Left colon (tissue), 2 donors: Measurements from ENCODE around the gene ZXDB. TPM values are rescaled to one million over a fixed set of nuclear protein-coding genes. Genes with fewer than 3 reads are reported as not detected.
"Not testable (repeated sequence)": the region's sequence is repeated elsewhere in the genome, so short reads cannot be mapped to it uniquely, and the experiment has no call there.

Experiments used
- ATAC-seq: fragments of 200-7000 bp; cut with Tn5 transposase; one replicate; pipeline ENCODE4 v1.9.1; 2020; ENCODE audit warnings: mild to moderate bottlenecking, moderate library complexity
- DNase-seq, 2 donors: peaks; one replicate each; pipeline ENCODE4 v3.0.0-alpha.2; 2020
- intact Hi-C, 2 donors: fragments of 100-400 bp; cut with DNase I in 1 of 2; cut with micrococcal nuclease in 1 of 2; formaldehyde crosslinking; loops; one replicate each; pipeline versions ENCODE4 v1.11.2 to v1.14.0; 2022; cut with DNase I, micrococcal nuclease
- long read RNA-seq: library from polyadenylated mRNA; unstranded; transcript quantifications from one replicate; pipeline ENCODE4 v2.0.0, GENCODE V29; 2021
- total RNA-seq, 2 donors: library from RNA; stranded (reverse); fragmentation: NEBNext Ultra II Directional; extraction: Animal tissue kit (Norgen Biotek cat#: 25700); gene quantifications; one replicate each; pipeline ENCODE4 v1.2.1, GENCODE V29; 2021
- donor health status: DM: no; HTN: no; CAD: no.
- donor health status: DM: yes; HTN: yes; CAD: no.

ZXDB gene
- total RNA-seq = 1 to 10 TPM; 5.2 to 7.5 TPM
- long read RNA-seq, full-length matches to known transcripts = 1 of 2 reads
- long read RNA-seq, partial matches to known transcripts = 0 of 2 reads
- long read RNA-seq, other reads (novel, unspliced or antisense) = 1 of 2 reads

DNA sequence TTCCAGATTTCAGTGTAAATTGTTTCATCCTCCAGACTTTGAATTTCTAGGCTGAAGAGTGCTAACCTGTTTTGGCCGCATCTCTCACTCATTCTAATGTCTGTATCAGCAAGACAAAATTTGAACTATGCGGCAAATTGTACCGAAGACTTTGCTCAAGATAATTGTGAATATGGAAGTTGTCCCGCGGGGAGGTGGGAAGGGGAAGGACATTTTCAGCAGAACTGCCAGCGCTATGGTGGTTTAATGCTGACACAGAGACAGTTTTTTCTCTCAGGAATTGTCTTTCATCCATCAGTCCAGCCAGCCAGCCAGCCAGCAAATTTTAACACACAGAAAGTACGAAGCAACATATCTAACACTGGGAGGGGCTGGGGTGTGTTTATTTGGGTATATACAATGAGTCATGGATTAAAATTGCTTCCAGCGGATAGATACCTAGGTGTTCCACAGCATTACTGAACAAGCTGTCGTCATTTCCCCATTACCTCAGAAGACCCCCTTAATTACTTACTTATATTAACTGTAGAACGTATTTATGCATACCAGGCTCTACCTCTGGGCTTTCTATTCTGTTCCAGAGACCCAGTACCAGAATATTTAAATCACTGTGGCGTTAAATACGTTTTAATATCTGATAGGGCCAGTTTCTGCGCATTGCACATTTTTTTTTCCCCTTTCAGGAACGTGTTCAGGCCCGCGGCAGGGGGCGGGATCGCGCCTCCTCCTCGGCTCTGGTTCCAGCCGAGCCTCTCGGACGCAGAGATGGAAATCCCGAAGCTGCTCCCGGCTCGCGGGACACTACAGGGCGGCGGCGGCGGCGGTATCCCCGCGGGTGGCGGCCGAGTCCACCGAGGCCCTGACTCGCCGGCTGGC, at the start of gene ZXDB:
TSS of gene ZXDB (plus strand) at position 728 of the 876 bp plus-strand sequence. CDS start at position 766, 38 bp downstream.
- peak; percentile 51 for ATAC-seq
- DNase-seq = not testable (repeated sequence)

DNA sequence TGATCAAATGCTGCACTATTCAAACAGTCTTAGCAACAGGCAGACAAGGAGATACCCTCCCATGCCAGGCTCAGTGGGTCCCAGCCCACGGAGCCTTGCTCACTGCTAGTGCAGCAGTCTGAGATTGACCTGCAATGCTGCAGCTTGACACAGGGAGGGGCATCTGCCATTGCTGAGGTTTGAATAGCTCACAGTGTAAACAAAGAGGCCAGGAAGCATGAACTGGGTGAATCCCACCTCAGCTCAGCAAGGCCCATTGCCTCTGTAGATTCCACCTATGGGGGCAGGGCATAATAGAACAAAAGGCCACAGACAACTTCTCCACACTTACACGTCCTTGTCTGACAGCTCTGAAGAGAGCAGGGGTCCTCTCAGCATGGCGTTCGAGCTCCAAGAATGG, 26.6 kb upstream of the ZXDB start:
- intact Hi-C loops = no loop called here
- no peak for DNase-seq
- ATAC-seq = no peak

More for the DNA sequence above, at the start of gene ZXDB:
- intact Hi-C loops = loop anchor here in 1 of 2 donors (10.0 kb wide), 1 partner anchor 323 kb away; the partner anchor contains the start of gene ZXDA

DNA sequence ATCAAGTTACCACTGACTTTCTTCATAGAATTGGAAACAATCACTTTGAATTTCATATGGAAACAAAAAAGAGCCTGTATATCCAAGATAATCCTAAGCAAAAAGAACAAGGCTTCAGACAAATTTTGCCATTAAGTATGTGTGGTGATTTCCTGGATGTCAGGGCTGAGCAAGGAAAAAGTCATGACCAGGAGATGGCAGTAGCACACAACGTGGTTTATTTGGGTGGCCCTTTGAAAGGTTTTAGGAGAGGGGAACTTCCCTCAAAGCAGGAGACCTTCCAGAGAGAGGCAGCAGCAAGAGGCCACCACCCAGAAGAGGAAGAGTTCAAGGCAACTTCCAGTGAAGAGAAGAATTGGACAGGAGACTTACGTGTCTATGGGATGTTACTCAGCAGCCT, 18.1 kb upstream of the ZXDB start:
- intact Hi-C loops = no loop called here
- ATAC-seq (no peak), DNase-seq (no peak)

DNA sequence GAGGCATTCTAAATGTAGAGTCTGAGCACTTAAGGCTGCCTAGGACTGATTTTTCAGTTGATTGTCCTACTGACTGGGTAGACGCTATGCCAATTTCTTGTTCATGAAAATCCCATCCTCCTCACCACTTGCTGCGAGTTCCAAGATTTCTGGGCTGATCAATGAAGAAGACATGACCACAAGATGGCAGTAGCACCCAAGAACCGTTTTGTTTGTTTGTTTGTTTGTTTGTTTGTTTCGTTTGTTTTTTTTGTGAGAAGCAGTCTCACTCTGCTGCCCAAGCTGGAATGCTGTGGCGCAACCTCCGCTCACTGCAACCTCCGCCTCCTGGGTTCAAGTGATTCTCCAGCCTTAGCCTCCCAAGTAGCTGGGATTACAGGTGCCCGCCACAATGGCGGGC, 8.9 kb upstream of the ZXDB start:
- ATAC-seq, DNase-seq, intact Hi-C loops: not testable (repeated sequence)

DNA sequence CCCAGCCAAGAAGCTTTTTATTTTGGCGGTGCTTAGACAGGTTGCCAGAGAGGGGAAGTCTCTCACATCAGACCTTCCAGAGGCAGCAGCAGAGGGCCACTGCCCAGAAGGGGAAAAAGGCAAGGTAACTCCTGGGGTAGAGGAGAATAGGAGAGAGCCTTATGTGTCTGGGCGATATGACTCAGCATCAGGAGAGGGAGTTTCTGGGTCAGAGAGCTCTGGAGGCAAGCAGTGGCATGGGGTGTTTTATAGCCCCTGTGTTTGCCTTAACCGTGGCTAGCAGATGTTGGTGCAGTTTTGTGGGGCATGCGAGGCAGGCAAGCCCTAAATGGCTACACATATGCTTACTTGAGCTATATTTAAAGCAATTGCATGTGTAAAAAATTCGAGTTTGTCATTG, 8.3 kb upstream of the ZXDB start:
- intact Hi-C loops = no loop called here
- ATAC-seq (peak; percentile 91), DNase-seq (peak in 1 of 2 donors; percentile 28)

DNA sequence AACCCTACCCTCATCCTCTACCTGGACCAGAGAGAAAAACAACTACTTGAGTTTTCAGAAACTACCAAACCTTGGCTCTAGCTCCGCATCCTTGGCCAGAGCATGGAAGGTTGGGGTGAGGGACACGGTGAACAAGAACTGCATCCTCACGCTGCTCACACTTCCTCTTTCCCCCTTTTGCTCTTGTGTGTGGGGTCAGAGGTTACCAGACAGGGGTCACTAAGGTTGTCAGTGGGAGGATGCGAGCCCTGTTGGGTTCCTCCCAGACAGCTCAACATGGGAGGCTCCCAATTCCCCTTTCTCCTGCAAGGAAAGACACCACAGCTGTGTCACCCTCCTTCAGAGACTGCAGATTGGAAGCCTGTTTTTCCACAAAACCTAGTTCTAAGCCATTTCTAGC, 5.5 kb upstream of the ZXDB start:
- no peak for DNase-seq
- no peak for ATAC-seq
- intact Hi-C loops = no loop called here

DNA sequence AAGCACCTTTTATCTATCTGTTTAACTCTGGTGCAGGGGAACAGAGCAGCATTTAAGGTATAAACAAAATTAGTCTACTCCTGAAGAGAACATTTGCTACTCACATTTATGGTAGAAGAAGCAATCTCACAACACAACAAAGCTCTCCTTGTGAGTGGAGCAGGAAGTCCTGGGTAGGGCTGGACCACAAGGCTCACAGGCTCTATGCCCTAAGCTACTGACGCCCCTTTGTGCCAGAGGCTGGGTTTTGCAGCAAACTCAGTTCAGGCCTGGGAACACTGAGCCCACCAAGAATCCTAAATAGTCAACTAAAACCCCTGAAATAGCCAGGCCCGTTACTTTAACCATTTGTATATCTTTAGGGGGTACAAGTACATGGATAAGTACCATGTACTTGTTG, 4.7 kb upstream of the ZXDB start:
- ATAC-seq (no peak), DNase-seq (no peak)
- intact Hi-C loops = no loop called here

DNA sequence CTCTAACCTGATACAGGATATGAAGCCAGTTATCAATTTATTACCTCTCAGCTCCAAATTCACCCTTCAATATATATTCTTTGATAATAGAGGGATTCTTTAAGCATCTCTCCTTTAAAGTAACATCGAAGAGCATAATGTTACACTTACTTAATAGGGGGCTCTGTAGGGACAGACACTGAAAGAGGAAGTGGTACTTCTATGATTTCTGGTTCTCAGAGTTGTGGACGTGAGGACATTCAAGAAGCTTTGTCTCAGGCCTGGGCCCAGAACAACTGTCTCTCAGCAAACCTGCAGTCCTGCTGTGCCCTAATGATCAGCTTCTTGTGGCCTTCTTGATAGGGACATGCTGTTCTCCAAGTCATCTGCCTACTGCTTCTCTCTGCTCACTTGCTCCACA, 4.2 kb upstream of the ZXDB start:
- ATAC-seq (no peak), DNase-seq (no peak)
- intact Hi-C loops = no loop called here

DNA sequence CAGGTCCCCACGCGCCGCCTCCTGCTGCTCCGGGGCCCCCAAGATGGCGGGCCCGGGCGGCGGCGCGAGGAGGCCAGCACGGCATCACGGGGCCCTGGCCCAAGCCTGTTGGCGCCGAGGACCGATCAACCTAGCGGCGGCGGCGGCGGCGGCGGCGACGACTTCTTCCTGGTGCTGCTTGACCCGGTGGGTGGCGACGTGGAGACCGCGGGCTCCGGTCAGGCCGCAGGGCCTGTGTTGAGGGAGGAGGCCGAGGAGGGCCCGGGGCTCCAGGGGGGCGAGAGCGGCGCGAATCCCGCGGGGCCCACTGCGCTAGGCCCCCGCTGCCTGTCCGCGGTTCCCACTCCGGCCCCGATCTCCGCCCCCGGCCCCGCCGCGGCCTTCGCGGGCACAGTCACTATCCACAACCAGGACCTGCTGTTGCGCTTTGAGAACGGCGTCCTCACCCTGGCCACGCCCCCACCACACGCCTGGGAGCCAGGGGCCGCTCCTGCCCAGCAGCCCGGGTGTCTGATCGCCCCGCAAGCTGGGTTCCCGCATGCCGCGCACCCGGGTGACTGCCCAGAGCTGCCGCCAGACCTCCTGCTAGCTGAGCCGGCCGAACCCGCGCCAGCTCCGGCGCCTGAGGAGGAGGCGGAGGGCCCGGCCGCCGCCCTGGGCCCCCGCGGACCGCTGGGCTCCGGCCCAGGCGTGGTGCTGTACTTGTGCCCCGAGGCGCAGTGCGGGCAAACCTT, 516 bp downstream of the ZXDB start:
- peak in 1 of 2 donors; percentile 42 for DNase-seq
- intact Hi-C loops = loop anchor here in 1 of 2 donors (10.0 kb wide), 1 partner anchor 322 kb away; the partner anchor contains the start of gene ZXDA
- peak; percentile 86 for ATAC-seq

DNA sequence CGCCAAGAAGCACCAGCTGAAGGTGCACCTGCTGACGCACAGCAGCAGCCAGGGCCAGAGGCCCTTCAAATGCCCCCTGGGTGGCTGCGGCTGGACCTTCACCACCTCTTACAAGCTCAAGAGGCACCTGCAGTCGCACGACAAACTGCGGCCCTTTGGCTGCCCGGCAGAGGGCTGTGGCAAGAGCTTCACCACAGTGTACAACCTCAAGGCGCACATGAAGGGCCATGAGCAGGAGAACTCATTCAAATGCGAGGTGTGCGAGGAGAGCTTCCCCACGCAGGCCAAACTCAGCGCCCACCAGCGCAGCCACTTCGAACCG, 1.0 kb downstream of the ZXDB start:
- peak in 1 of 2 donors; percentile 33 for DNase-seq
- intact Hi-C loops = loop anchor here in 1 of 2 donors (10.0 kb wide), 1 partner anchor 322 kb away; the partner anchor contains the start of gene ZXDA

DNA sequence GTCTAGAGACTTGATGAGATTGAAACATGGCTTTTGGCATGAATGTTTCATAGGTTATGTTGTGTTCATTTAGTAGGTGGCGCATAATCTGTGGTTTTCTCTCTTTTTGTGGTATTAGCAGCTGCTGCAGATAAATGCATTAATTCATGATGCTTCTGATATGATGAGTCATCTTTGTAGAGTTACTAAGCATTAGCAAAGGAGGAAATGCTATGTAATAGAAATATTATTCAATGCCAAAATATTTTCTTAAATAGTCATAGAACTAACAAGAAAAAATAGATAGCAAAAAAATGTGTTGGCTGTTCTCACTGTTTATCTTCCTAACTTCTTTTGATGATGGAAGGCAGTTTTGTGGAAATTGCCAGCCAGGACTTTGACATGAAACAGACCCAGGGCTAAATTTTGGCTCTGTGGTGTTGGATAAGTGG, 3.6 kb downstream of the ZXDB start:
- intact Hi-C loops = loop anchor here in 1 of 2 donors (10.0 kb wide), 1 partner anchor 319 kb away; the partner anchor contains the start of gene ZXDA
- ATAC-seq = no peak
- no peak for DNase-seq

More for the DNA sequence above, 1.0 kb downstream of the ZXDB start:
- ATAC-seq = peak; percentile 61

DNA sequence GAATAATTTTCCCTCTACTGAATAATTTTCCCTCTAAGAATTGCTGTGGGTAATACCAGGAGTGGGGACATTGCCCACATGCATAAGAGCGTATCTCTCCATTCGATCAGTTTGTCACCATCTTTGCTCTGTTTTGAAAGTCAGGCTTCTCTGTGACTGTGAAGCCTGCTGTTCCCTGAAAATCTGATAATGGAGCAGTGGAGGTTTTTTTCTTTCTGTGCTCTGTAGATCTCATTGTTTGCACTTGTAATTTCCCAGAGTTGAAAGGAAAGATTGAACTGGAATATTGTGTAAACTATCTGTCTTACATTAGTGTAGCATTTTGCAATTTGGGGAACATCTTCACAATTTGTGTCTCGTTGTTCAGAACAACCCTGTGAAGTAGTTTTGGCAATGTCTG, 4.3 kb downstream of the ZXDB start:
- intact Hi-C loops = loop anchor here in 1 of 2 donors (10.0 kb wide), 1 partner anchor 319 kb away; the partner anchor contains the start of gene ZXDA
- DNase-seq = no peak
- ATAC-seq = no peak

DNA sequence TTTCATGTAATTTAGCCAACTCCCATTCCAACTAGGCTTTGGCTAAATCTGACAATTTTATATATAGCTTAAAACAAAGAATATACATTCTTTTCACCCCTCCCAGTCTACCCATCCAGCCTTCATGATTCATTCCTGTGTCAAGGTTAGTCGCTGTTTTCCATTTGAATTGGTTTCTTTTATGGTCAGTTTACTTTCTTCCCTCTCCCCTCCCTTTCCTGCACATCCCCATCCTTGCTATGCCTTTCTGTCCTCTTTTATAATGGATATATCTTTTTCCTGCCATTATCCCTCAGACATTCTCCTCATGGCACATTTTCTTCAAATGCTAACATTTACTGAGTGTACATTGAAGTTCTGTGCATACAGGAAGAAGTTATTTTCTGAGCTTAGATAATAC, 4.7 kb downstream of the ZXDB start:
- no peak for ATAC-seq
- intact Hi-C loops = loop anchor here in 1 of 2 donors (10.0 kb wide), 1 partner anchor 318 kb away; the partner anchor contains the start of gene ZXDA
- no peak for DNase-seq

DNA sequence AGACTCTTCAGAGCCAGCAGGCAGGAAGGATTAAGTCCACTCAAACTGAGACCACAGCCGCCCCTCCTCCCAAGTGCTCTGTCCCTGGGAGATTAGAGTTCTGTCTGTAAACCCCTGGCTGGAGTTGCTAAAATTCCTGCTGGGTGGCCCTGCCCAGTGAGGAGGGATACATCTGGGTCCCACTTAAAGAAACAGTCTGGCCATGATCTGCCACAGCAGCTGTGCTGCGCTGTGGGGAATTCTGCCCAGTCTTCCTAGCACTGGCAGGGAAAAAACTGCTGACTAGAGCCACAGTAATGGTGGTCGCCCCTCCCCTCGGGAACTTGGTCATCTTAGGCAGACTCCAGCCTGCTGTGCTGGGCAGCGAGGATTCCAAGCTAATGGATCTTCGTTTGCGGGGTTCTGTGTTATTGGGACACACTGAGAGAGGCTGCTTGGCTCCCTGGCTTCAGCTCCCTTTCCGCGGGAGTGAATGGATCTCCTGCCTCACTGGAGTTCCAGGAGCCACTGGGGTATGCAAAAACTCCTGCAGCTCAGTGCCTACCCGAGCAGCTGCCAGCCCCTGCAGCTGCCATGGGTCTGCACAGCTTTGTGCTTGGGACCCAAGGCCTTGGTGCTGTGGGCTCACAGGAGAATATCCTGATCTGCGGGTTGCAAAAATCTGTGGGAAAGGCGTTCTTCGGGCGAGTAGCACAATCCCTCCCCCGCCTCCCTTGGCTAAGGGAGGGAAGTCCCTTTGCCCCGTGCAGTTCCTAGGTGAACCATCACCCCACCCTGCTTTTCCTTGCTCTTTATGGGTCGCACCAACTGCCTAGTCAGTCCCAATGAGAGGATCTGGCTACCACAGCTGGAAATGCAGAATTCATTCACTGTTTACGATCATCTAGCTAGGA, 15.7 kb downstream of the ZXDB start:
- intact Hi-C loops = no loop called here
- no peak for DNase-seq
- ATAC-seq = no peak

DNA sequence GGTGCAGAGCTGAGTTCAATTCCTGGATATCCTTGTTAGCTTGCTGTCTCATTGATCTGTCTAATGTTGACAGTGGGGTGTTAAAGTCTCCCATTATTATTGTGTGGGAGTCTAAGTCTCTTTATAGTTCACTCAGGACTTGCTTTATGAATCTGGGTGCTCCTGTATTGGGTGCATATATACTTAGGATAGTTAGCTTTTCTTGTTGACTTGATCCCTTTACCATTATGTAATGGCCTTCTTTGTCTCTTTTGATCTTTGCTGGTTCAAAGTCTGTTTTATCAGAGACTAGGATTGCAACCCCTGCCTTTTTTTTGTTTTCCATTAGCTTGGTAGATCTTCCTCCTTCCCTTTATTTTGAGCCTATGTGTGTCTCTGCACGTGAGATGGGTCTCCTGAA, 21.5 kb downstream of the ZXDB start:
- DNase-seq, intact Hi-C loops, ATAC-seq: not testable (repeated sequence)

DNA sequence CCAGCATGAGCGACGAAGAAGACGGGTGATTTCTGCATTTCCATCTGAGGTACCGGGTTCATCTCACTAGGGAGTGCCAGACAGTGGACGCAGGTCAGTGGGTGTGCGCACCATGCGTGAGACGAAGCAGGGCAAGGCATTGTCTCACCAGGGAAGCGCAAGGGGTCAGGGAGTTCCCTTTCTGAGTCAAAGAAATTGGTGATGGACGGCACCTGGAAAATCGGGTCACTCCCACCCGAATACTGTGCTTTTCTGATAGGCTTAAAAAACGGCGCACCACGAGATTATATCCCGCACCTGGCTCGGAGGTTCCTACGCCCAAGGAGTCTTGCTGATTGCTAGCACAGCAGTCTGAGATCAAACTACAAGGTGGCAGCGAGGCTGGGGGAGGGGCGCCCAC, 37.6 kb downstream of the ZXDB start:
- DNase-seq, ATAC-seq, intact Hi-C loops: not testable (repeated sequence)

DNA sequence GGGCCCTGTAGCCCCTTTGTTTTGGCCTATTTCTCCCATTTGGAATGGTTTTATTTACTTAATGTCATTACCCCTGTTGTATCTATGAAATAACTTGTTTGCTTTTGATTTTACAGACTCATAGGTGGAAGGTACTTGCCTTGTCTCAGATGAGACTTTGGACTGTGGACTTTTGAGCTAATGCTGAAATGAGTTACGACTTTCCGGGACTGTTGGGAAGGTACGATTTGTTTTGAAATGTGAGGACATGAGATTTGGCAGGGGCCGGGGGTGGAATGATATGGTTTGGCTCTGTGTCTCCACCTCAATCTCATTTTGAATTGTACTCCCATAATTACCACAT, 48.8 kb downstream of the ZXDB start:
- peak; percentile 57 for ATAC-seq
- intact Hi-C loops = no loop called here
- DNase-seq = no peak

DNA sequence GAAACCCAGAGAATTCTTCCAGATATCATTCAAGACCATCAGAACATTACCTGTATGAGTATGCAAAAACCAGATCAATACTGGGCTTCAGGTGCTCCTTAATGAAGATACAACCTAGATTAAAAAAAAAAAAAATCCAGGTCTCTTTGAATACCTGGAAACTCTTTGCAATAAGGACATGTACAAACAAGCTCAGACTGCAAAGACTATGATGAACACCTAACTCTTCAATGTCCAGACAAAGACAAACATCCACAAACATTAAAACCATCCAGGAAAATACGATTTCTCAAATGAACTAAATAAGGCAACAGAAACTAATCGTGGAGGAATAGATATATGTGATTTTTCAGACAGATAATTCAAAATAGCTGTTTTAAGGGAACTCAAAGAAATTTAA, 49.5 kb downstream of the ZXDB start:
- DNase-seq (no peak), ATAC-seq (no peak)

More for the DNA sequence above, 49.5 kb downstream of the ZXDB start:
- intact Hi-C loops = no loop called here
